Left lobe of liver (tissue), 1 donor: ENCODE measurements around the gene SOWAHD. TPM values are rescaled to one million over a fixed set of nuclear protein-coding genes. Genes with fewer than 3 reads are reported as not detected.

Experiments
- total RNA-seq: library from RNA; stranded (reverse); gene quantifications from one replicate; pipeline ENCODE4 v1.2.1, GENCODE V29; 2021
- donor health status: DM: no; HTN: yes; CAD: no.

Gene SOWAHD
- total RNA-seq, 1 donor from 2014 or later = 0.45 TPM

Other genes starting within 250 kb of the SOWAHD start
- 6.8 TPM for gene STEEP1, start 193.2 kb upstream of the SOWAHD start, total RNA-seq
- 13.6 TPM for gene UBE2A, start 184.0 kb upstream of the SOWAHD start, total RNA-seq
- 4.2 TPM for gene NKRF, start 152.2 kb upstream of the SOWAHD start, total RNA-seq
- 13.7 TPM for gene SEPTIN6, start 65.4 kb upstream of the SOWAHD start, total RNA-seq
- 513 TPM for gene RPL39, start 33.0 kb downstream of the SOWAHD start, total RNA-seq
- 2.9 TPM for gene UPF3B, start 94.4 kb downstream of the SOWAHD start, total RNA-seq
- gene RNF113A, start 113.1 kb downstream of the SOWAHD start, total RNA-seq = 6.7 TPM
- 62.6 TPM for gene NDUFA1, start 113.2 kb downstream of the SOWAHD start, total RNA-seq
- gene AKAP14, start 137.3 kb downstream of the SOWAHD start, total RNA-seq = not detected
- 3.4 TPM for gene NKAP, start 185.2 kb downstream of the SOWAHD start, total RNA-seq